ENCODE measurements around the gene ETS1. TPM values are rescaled to one million over a fixed set of nuclear protein-coding genes. Genes with fewer than 3 reads are reported as not detected.

The ETS1 gene
- total RNA-seq, 2 donors from 2014 or later = 33.6 to 116 TPM

DNA sequence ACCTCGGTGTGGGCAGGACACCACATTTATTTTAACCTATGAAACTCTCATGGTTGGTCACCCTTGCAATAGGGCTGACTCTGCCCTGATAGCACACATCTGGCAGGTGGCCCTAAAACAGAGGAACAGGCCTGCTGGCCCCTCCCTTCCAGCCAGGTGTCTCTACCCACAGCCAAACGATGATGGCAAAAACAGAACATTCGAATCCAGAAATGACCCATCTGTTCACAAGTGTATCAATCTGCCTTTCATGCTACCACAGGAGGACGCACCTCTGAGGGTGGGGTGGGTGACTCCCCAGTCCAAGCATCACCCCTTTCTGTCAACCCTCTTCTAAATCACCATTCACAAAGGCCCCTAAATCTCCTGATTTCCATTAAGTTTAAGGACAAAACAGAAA lies 118.1 kb downstream of the ETS1 start:
- DNase-seq (ENCODE audit: low spot score) = no peak
- Histone ChIP-seq H3K27ac (peak overlapping the region in 1 of 2 donors; percentile 80), H3K4me1 (ENCODE audit: control insufficient read depth in 1 of 2, low read depth in 2 of 2) (peaks cover 40 to 59% of the 10 kb centered on the region in 2 donors), H3K9me3 (no peaks in the 10 kb centered on the region), H3K4me3 (no peak overlapping the region), H3K27me3 (replicated peaks; ENCODE audit: insufficient read depth) (no peaks in the 10 kb centered on the region), H3K36me3 (no peaks in the 10 kb centered on the region)
- no peak for ATAC-seq (ENCODE audit: insufficient number of reproducible peaks, low FRiP score, low read depth)
- TF ChIP-seq, protein P1, sequence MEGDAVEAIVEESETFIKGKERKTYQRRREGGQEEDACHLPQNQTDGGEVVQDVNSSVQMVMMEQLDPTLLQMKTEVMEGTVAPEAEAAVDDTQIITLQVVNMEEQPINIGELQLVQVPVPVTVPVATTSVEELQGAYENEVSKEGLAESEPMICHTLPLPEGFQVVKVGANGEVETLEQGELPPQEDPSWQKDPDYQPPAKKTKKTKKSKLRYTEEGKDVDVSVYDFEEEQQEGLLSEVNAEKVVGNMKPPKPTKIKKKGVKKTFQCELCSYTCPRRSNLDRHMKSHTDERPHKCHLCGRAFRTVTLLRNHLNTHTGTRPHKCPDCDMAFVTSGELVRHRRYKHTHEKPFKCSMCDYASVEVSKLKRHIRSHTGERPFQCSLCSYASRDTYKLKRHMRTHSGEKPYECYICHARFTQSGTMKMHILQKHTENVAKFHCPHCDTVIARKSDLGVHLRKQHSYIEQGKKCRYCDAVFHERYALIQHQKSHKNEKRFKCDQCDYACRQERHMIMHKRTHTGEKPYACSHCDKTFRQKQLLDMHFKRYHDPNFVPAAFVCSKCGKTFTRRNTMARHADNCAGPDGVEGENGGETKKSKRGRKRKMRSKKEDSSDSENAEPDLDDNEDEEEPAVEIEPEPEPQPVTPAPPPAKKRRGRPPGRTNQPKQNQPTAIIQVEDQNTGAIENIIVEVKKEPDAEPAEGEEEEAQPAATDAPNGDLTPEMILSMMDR (IDR thresholded peaks at IDR 0.05) = no peak

DNA sequence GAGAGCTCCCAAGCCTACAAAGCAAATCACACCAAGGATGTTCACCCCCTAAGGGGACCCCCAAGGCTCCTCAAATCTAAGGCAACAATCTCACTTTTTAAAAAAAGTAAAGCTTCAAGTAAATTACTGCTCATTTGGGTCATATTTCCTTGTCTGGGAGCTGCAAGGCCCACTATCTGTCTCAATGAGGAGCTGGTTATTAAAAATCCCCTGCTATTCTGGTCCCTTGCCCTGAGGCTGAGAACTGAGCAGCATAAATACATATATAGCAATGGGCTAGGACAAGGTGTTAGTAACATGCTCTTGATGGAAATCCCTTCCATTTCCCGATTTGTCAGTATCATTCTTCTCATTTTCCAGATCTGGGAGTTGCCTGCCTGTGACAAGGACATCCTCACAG lies 119.2 kb downstream of the ETS1 start:
- H3K4me3 ChIP-seq = peak overlapping the region; percentile 1
- no peaks in the 10 kb centered on the region for H3K9me3 ChIP-seq
- peak overlapping the region; percentile 75 to 80 for H3K27ac ChIP-seq
- no peak for DNase-seq (ENCODE audit: low spot score)
- H3K27me3 ChIP-seq (replicated peaks; ENCODE audit: insufficient read depth) = no peaks in the 10 kb centered on the region
- no peaks in the 10 kb centered on the region for H3K36me3 ChIP-seq
- TF ChIP-seq, protein P1 (IDR thresholded peaks at IDR 0.05) = no peak
- no peak for ATAC-seq (ENCODE audit: insufficient number of reproducible peaks, low FRiP score, low read depth)
- peaks cover 41 to 62% of the 10 kb centered on the region in 2 donors for H3K4me1 ChIP-seq (ENCODE audit: control insufficient read depth in 1 of 2, low read depth in 2 of 2)

DNA sequence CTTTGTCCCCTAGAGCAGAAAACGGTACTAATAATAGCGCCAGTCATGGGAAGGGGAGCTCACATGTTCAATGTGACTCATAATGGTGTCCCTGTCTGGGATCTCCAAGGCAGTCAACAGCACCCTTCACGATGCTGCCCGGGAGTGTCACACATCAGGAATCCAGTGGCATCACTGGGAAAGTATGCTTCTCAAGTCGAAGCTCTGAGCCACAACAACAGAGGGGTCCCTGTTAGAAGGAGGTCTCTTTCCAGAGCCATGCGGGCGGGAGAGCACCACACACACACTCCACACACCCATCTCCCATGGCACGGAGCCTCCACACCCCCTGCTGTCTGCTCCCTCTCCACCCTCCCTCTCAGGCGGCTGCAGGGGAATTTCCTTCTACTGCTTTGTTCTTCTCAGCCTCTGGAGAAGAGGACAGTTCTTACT lies 119.7 kb downstream of the ETS1 start:
- DNase-seq (ENCODE audit: low spot score) (peak; percentile 51), ATAC-seq (ENCODE audit: insufficient number of reproducible peaks, low FRiP score, low read depth) (peak; percentile 83)
- no peaks in the 10 kb centered on the region for H3K27me3 ChIP-seq (replicated peaks; ENCODE audit: insufficient read depth)
- H3K4me1 ChIP-seq (ENCODE audit: control insufficient read depth in 1 of 2, low read depth in 2 of 2) = peaks cover 45 to 67% of the 10 kb centered on the region in 2 donors
- TF ChIP-seq, protein P1 (IDR thresholded peaks at IDR 0.05) = no peak
- H3K36me3 ChIP-seq = no peaks in the 10 kb centered on the region
- H3K9me3 ChIP-seq = no peaks in the 10 kb centered on the region
- peak overlapping the region; percentile 75 to 80 for H3K27ac ChIP-seq
- H3K4me3 ChIP-seq = peak overlapping the region; percentile 1

DNA sequence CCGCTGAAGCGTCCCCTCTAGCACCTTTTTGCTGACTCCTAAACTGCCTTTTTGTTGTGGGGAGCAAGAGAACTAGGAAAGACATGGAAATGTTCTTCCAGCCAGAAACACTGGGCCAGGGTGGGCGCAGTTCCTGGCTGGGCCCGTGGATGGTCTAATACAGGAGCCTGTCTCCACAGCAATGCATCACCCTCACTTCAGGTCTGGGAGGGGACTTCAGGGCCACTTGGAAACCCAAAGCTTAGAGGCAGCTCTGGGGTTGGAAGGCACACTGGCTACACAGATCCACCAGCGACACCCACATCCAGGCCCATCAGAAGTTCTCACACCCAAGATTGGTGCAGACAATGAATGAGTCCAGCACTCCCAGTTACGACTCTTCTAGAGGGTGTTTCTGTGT lies 120.3 kb downstream of the ETS1 start:
- Histone ChIP-seq H3K36me3 (no peaks in the 10 kb centered on the region), H3K4me1 (ENCODE audit: control insufficient read depth in 1 of 2, low read depth in 2 of 2) (peaks cover 45 to 70% of the 10 kb centered on the region in 2 donors), H3K27ac (peak overlapping the region; percentile 46 to 80), H3K27me3 (replicated peaks; ENCODE audit: insufficient read depth) (no peaks in the 10 kb centered on the region), H3K4me3 (no peak overlapping the region), H3K9me3 (no peaks in the 10 kb centered on the region)
- TF ChIP-seq, protein P1 (IDR thresholded peaks at IDR 0.05) = no peak
- DNase-seq (ENCODE audit: low spot score) = no peak
- no peak for ATAC-seq (ENCODE audit: insufficient number of reproducible peaks, low FRiP score, low read depth)

DNA sequence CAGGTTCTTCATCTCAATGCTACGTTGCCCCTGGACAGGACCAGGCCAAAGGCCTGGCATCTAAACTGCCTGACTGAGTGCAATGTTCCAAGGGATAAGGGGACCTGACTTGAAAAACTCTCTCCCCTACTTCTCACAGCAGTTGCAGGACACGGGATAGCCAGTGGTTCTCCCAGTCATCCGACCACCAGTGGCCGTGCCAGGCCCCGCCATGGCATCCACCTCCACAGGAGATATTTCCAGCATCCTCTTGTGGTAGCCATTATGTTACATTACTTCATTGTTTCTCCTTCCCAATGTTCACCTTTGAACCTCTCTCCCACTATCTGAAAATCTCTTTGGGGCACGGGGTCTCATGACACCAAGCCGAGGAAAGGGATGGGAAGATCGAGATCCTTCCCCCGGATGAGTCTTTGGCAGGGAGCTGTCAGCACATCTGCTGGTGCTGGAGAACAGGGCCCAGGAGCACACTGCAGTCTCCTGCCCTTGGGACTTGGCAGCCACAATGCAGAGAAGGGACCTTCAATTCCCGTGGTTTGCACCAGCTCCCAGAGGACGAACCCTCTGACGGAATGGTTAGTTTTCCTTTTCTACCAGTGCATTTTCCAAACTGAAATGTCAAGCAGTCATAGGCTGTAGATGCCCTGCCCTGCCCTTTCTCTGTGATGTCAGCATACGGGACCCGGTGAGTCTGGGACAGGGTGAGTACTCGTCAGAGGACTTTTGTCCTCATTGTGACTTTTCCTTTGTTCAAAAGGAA lies 121.2 kb downstream of the ETS1 start:
- no peak for ATAC-seq (ENCODE audit: insufficient number of reproducible peaks, low FRiP score, low read depth)
- Histone ChIP-seq H3K4me1 (ENCODE audit: control insufficient read depth in 1 of 2, low read depth in 2 of 2) (peaks cover 45 to 70% of the 10 kb centered on the region in 2 donors), H3K36me3 (peaks cover 4% of the 10 kb centered on the region), H3K9me3 (no peaks in the 10 kb centered on the region), H3K27me3 (replicated peaks; ENCODE audit: insufficient read depth) (no peaks in the 10 kb centered on the region), H3K4me3 (no peak overlapping the region), H3K27ac (peak overlapping the region in 1 of 2 donors; percentile 80)
- TF ChIP-seq, protein P1 (IDR thresholded peaks at IDR 0.05) = no peak
- DNase-seq (ENCODE audit: low spot score) = no peak
